ENCODE results near the gene KYAT1. TPM values are rescaled to one million over a fixed set of nuclear protein-coding genes. Genes with fewer than 3 reads are reported as not detected.

Gene KYAT1
- total RNA-seq (2021) = 31.4 to 34.1 TPM (median 33.0 TPM) in 3 replicates
- percentile 60 among the genes with signal in this experiment for Bru-seq, nascent RNA
- long read RNA-seq, experiment 1, transcript KYAT1-201 (13 exons, 1,903 nt) = major isoform, 52 of 90 reads
- long read RNA-seq, experiment 1, partial matches to known transcripts = 1 of 90 reads
- long read RNA-seq, experiment 1, other reads (novel, unspliced or antisense) = 36 of 90 reads
- long read RNA-seq, experiment 2, transcript KYAT1-201 (13 exons, 1,903 nt) = major isoform, 12 of 38 reads
- long read RNA-seq, experiment 2, partial matches to known transcripts = 16 of 38 reads
- long read RNA-seq, experiment 2, other reads (novel, unspliced or antisense) = 10 of 38 reads
- long read RNA-seq, experiment 3, transcript KYAT1-201 (13 exons, 1,903 nt) = major isoform, 12 of 32 reads
- long read RNA-seq, experiment 3, partial matches to known transcripts = 1 of 32 reads
- long read RNA-seq, experiment 3, other reads (novel, unspliced or antisense) = 19 of 32 reads

- Mint-ChIP-seq H3K4me3 (peak within 1 kb of the TSS; percentile 94), H3K4me1 (peaks cover 50% of the 10 kb centered on the region), H3K27me3 (ENCODE audit: low read depth) (no peaks in the 10 kb centered on the region), H3K27ac (peak within 1 kb of the TSS; percentile 92), H3K9me3 (no peaks in the 10 kb centered on the region), H3K36me3 (peaks cover 20% of the 10 kb centered on the region)
- CTCF ChIA-PET = interaction anchor here (0.8 to 1.8 kb wide), 4 partner anchors 18 to 64 kb away, joined by 3 to 8 read pairs (median 5); partner anchors contain the start of gene ENDOG
- peak; percentile 82 for ATAC-seq
- POLR2A ChIA-PET = interaction anchor here (1.1 to 1.5 kb wide), 2 partner anchors 46 to 64 kb away, joined by 3 to 6 read pairs; partner anchors contain the start of gene ENDOG
- peak; percentile 98 for DNase-seq (ENCODE audit: low spot score)
- no peak for TF ChIP-seq SOX15 (CRISPR knock-in tag; IDR thresholded peaks at IDR 0.05)
- TF ChIP-seq SP1 (CRISPR knock-in tag; conservative IDR thresholded peaks at IDR 0.05) = peak; percentile 97
- TF ChIP-seq GRHL2 (CRISPR knock-in tag; IDR thresholded peaks at IDR 0.05; ENCODE audit: insufficient replicate concordance, severe bottlenecking) = no peak
- TF ChIP-seq PRRX2 (CRISPR knock-in tag; IDR thresholded peaks at IDR 0.05) = 0 out of 2 replicates have a peak, but pooled peaks have one; percentile 29
- TF ChIP-seq ZNF532 (CRISPR knock-in tag; IDR thresholded peaks at IDR 0.05; ENCODE audit: borderline replicate concordance) = no peak
- peak; percentile 39; the same call in 1 of the 2 replicates for TF ChIP-seq FOXP4 (CRISPR knock-in tag; IDR thresholded peaks at IDR 0.05)
- TF ChIP-seq FOXP1 (CRISPR knock-in tag; IDR thresholded peaks at IDR 0.05; ENCODE audit: borderline replicate concordance) = peak; percentile 30; the same call in 1 of the 2 replicates
- peak; percentile 45; the same call in 1 of the 2 replicates for TF ChIP-seq USF2 (CRISPR knock-in tag; IDR thresholded peaks at IDR 0.05)
- peak; percentile 69; the same call in 1 of the 2 replicates for TF ChIP-seq ARID4B (CRISPR knock-in tag; IDR thresholded peaks at IDR 0.05; ENCODE audit: borderline replicate concordance)
- 0 out of 2 replicates have a peak, but pooled peaks have one; percentile 20 for TF ChIP-seq ATF6 (CRISPR knock-in tag; IDR thresholded peaks at IDR 0.05)
- TF ChIP-seq ETV6 (CRISPR knock-in tag; IDR thresholded peaks at IDR 0.05) = 0 out of 2 replicates have a peak, but pooled peaks have one; percentile 66
- TF ChIP-seq E2F5 (CRISPR knock-in tag; IDR thresholded peaks at IDR 0.05) = peak; percentile 83
- no peak for TF ChIP-seq MLX (CRISPR knock-in tag; IDR thresholded peaks at IDR 0.05)
- TF ChIP-seq GABPB1 (CRISPR knock-in tag; IDR thresholded peaks at IDR 0.05) = peak; percentile 82
- peak; percentile 97 for TF ChIP-seq CREM (CRISPR knock-in tag; IDR thresholded peaks at IDR 0.05)
- TF ChIP-seq ZNF416 (CRISPR knock-in tag; IDR thresholded peaks at IDR 0.05) = peak; percentile 82; the same call in 1 of the 2 replicates
- peak; percentile 49; the same call in 1 of the 2 replicates for TF ChIP-seq FOXK1 (CRISPR knock-in tag; IDR thresholded peaks at IDR 0.05)
These were observed at the start of gene KYAT1, which contains the start of gene LRRC8A for GRCh38 chr9:128881884-128882676. Gene KYAT1 (minus strand): TSS chr9:128881950. CDS start chr9:128845405, 36,545 bp downstream. Gene LRRC8A (plus strand): TSS chr9:128882133. CDS start chr9:128907165, 25,032 bp downstream.
